HG02798 (cell line): ENCODE data around the gene ZMAT5.

Source experiments
- ATAC-seq: cut with Tn5 transposase; IDR thresholded peaks from one replicate; pipeline ENCODE4 v1.9.1; 2021; ENCODE audit warnings: mild to moderate bottlenecking; ENCODE audit not compliant: unreplicated experiment, poor library complexity

Gene ZMAT5

GRCh38 chr22:29715705-29716104, 51.1 kb downstream of the ZMAT5 start:
- ATAC-seq, result no peak

GRCh38 chr22:29715240-29715639, 51.6 kb downstream of the ZMAT5 start:
- ATAC-seq, result no peak

- no peak for ATAC-seq
These were observed 53.6 kb downstream of the ZMAT5 start for GRCh38 chr22:29713156-29713727.

GRCh38 chr22:29712119-29712518, 54.7 kb downstream of the ZMAT5 start:
- ATAC-seq, result no peak

GRCh38 chr22:29710922-29711593, 55.7 kb downstream of the ZMAT5 start:
- ATAC-seq, result no peak

- no peak for ATAC-seq
These were observed 56.6 kb downstream of the ZMAT5 start for GRCh38 chr22:29710193-29710592.

- no peak for ATAC-seq
These were observed 59.3 kb downstream of the ZMAT5 start for GRCh38 chr22:29707471-29707870.

GRCh38 chr22:29707010-29707409, 59.8 kb downstream of the ZMAT5 start:
- no peak for ATAC-seq

GRCh38 chr22:29706486-29706885, 60.3 kb downstream of the ZMAT5 start:
- ATAC-seq, result no peak

GRCh38 chr22:29705651-29706050, 61.2 kb downstream of the ZMAT5 start:
- no peak for ATAC-seq

- ATAC-seq, result no peak
These were observed 62.1 kb downstream of the ZMAT5 start for GRCh38 chr22:29704528-29705285.

- ATAC-seq, result no peak
These were observed 63.1 kb downstream of the ZMAT5 start for GRCh38 chr22:29703569-29704195.

GRCh38 chr22:29702931-29703501, 63.8 kb downstream of the ZMAT5 start:
- ATAC-seq, result no peak

- ATAC-seq, result no peak
These were observed 64.5 kb downstream of the ZMAT5 start for GRCh38 chr22:29702000-29702930.

GRCh38 chr22:29701155-29701999, 65.4 kb downstream of the ZMAT5 start:
- no peak for ATAC-seq

GRCh38 chr22:29700900-29701154, 66.0 kb downstream of the ZMAT5 start:
- ATAC-seq, result no peak

- ATAC-seq, result no peak
These were observed 66.5 kb downstream of the ZMAT5 start for GRCh38 chr22:29700206-29700899.

- no peak for ATAC-seq
These were observed 68.8 kb downstream of the ZMAT5 start for GRCh38 chr22:29697853-29698598.
